GM21825 (cell line): ENCODE data around the gene KRT28.
"Not testable (repeated sequence)": the region's sequence is repeated elsewhere in the genome, so short reads cannot be mapped to it uniquely, and the experiment has no call there.

Experiments used
- ATAC-seq: cut with Tn5 transposase; IDR thresholded peaks from one replicate; pipeline ENCODE4 v1.9.1; 2021; ENCODE audit warnings: mild to moderate bottlenecking, moderate library complexity; ENCODE audit not compliant: unreplicated experiment

The KRT28 gene

DNA sequence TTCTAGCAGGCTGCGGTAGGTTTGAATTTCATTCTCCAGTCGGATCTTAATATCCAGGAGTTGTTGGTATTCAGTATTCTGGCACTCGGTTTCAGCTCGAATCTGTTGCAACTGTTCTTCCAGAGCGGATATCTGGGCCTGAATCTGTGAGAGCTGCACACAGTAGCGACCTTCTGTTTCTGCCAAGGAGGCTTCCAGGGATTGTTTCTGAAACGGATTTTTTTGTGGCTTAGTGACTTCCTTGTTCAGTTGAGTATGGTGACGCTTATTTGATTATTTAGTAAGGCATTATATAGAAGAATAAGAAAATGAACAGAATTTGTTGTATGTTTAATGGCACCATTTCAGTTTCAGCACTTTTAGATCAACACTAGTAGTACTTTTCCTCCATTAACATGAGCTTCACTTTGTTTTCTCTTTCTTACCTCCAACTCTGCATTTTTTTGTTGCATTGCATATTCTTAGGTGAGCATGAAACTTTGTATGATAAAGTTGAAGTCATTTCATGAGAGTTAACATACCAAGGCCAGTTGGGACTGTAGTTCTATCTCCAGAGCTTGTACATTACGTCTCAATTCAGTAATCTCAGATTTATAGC is 19.9 kb upstream of the KRT28 start:
- ATAC-seq = no peak

DNA sequence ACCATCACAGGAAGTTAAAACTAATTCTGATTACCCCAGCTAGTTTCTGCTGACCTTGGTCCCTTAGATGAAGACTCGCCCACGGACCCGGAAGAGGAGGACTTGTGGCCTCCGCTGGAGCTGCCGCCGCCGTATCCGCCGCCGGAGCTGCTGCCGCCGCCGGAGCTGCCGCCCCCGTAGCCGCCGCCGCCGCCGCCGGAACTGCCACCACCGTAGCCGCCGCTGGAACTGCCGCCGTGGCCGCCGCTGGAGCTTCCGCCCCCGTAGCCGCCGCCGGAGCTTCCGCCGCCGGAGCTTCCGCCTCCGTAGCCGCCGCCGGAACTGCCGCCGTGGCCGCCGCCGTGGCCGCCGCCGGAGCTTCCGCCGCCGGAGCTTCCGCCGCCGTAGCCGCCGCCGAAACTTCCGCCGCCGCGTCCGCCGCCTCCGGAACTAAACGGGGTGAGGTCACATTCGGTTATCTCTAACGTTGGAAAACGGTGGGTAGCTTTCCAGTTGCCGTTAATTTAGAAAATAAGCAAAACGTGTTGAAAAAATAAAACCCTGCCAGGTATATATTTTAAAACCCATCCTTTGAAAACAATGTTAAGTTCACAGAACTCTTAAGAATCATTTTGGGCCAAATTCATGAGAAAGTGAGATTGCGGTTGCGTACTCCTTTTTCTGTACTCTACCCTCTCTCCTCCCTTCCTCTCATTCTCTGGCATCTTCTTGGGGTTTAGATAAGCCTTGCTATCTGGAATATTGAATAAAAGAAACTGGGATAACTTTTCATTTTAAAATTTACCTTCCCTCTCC is 19.2 kb upstream of the KRT28 start:
- peak; percentile 72 for ATAC-seq

DNA sequence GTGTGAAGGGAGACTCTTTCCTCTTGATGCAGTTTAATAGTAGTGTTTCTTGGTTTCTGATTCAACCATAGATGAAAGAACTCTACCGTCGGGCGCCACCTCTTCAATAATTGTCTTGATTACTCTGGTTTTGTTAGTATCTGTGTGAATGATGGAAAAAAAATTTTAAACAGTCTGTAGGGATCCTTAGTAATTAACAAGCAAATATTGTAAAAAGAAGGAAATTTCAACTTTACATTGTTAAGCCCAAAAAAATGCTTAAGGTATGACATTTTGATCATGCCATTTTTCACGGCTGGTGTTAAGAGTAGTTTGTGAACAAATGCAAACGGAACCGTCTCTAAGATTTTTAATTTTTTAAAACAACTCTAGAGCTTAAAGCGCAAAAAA is 18.6 kb upstream of the KRT28 start:
- ATAC-seq = no peak

DNA sequence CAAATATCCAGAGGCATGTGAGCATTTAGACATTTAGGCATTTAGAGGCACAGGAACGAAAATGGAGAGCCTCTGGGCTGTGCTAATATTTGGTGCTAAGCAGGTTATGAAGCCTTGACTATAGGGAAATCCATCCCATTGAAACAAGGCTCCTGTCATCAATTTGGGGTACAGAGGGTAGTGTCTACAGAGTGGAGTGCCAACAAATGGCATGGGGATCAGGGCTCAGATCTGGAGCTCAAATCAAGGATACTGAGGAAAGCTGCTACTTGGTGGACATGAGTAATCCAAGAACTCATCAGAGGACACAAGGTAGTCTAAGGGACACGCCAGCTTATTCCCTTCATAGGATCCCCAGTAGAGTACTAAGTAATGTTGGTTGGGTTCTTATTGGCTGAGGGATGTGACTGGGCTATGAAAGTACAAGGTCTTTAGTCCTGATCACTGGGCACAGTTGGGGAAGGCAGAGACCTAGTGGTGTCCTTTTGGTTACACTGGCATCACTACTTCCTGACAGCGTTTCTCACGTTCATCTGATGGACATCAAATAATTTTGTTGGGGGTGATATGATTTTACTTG is 17.4 kb upstream of the KRT28 start:
- no peak for ATAC-seq

DNA sequence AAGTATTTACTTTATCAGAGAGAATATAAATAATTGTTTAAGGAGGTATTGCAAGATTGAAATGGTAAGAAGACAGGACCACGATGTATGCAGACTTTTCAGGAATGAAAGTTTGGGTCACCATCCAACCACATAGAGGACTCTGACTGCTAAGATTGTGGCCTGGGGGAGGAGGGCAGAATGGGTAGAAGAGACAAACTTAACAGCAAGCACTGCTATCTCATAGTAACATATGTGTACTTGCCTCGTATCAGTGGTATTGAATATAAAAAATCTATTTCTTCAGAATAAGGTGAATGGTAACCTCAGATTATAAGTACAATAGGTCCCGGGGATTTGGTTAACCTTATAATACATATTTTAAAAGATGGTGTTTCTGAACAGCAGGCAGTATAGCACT is 16.8 kb upstream of the KRT28 start:
- no peak for ATAC-seq

DNA sequence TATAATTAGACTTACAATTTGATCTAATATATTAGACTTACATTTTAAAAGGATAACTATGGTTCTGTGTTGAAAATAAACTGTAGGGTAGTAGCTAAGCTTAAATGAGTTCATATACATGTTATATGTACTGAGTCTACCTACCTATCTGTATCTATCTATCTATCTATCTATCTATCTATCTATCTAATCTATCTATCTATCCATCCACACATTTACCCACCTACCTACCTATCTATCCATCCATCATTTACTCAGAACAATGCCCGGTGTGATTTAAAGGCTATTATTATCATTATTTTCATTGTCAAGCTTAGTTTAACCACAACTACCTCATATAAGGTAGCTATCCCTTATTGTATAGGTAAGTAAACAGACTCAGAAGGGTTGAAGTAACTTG is 15.6 kb upstream of the KRT28 start:
- no peak for ATAC-seq

DNA sequence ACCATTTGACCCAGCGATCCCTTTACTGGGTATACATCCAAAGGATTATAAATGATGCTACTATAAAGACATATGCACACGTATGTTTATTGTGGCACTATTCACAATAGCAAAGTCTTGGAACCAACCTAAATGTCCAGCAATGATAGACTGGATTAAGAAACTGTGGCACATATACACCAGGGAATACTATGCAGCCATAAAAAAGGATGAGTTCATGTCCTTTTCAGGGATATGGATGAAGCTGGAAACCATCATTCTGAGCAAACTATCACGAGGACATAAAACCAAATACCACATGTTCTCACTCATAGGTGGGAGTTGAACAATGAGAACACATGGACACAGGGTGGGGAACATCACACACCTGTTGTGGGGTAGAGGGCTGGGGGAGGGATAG is 14.9 kb upstream of the KRT28 start:
- ATAC-seq = not testable (repeated sequence)

DNA sequence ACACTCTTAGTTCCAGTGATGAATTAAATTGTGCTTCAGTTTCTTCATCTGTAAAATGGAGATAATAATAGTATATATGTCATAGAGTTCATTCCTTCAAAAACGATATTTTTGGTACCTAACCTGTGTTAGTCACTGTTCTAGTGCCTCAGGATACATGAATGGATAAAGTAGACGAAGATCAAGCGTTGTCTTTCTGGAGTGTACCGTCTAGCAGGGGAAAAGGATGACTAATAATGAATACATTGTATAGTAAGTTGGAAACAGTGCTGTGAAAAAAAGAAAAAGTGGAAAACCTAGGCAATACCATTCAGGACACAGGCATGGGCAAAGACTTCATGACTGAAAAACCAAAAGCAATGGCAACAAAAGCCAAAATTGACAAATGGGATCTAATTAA is 14.0 kb upstream of the KRT28 start:
- no peak for ATAC-seq

DNA sequence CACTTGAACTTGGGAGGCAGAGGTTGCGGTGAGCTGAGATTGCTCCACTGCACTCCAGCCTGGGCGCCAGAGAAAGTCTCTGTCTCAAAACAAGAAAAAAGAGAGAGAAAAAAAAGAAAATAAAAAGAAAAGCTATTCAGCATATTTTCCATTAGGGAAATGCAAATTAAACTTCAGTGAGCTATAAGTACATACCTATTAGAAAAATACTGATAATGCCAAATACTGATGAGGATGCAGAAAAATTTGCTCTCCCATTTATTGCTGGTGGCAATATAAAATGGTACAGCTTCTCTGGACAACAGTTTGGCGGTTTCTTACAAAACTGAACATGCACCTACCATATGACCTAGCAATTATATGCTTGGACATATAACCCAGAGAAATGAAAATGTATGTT is 12.9 kb upstream of the KRT28 start:
- no peak for ATAC-seq

DNA sequence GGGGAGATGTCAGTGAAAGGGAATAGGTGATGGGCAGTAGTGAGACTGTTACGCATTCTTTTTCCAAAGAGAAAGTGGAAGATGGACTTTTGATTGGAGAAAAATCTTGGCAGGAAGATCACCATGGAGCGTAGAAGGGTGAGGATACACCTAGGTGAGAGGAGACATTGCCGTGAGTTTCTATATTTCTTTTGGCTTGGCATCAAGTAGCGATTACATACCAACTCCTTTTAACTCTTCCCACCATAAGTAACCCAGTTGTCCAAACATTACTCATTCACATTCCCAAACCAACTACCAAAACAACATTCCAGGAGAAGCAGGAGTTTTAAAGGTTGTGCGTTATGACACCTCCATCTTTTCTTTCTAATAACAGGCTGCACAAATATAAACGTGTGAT is 10.7 kb upstream of the KRT28 start:
- ATAC-seq = no peak

DNA sequence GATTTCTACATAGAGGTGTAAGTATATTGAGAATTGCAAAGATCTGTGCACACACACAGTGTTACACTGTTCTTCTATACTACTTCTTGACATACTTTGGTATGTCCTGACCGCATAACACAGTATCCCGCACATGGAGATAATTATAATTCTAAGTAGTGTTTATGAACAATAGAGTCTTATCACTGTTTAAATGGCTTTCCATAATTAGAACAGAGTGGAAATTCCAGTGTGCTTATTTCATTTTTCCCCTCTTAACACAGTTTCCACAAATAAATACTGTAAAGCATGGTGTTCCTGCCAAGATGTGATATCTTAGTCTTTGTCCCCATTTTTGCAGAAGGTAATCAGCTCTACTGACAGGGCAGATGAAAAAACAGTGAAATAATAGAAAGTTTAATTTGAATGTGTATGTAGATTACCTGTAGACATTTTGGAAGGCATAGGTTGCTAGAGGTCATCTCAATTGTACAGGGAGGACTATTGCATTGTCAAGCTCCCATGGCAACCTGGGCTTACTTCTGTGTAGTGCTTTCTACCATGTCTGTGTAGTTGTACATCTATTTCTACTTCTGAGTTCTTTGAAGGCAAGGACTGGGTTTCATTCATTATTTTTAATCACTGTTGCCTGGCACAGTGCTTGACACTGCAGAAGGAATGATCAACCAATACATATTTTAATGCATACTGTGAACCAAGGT is 10.1 kb upstream of the KRT28 start:
- no peak for ATAC-seq

DNA sequence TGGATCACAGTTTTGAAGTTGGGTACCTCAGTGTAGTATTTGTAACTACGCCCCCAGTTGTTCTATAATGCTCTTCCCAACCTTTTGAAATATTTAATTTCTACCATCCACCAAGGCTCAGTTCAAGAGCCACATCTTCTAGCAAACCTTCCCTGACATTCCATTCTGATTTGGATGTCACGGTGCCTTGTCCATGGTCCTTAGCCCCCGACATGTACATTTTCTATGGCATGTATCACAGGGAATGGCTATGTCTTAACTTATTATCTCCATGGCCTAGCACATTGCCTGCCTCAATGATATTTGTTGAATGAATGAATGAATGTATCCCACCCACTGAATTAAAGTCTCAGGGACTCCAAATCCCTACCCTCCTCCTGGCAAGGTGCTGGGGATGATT is 6.4 kb upstream of the KRT28 start:
- ATAC-seq = no peak

DNA sequence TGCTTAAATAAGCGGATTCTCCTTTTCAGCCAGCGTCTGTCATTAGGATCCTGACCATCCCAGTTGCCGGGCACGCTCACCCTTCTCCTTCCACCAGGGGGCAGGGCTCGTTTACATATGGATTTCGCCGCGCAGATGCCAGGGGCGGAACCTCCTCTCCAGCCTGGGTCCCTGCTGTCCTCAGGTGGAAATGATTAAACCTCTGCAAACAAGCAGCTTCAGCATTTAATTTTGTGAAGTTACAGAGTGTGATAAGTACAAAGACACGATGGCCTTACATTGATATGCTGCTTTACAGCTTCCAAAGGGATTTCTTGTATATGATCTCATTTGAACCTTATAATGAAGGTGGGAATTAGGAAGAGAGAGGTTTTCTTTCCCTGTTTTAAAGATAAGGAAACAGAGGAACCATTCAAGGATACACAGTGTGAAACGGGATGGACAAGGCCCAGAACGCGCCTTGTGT is 3.9 kb upstream of the KRT28 start:
- ATAC-seq = no peak

DNA sequence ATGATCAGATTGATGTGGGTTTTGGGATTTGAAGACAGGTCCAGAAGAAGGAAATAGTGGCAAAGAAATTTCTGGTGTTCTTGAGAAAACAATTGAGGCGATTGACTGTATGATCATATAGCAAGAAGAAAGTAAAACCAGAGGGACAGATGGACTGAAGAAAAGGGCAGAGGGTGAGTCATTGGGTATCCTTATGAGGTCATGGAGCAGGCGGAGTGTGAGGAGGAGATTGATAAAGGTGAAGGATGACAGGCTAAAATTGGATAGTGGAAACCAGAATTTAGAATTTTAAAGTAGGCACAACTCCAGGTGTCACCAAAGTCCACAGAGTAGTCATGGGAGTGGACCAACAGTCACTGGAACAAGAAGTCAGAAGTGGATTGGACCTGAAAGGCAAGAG is 1.4 kb upstream of the KRT28 start:
- no peak for ATAC-seq

DNA sequence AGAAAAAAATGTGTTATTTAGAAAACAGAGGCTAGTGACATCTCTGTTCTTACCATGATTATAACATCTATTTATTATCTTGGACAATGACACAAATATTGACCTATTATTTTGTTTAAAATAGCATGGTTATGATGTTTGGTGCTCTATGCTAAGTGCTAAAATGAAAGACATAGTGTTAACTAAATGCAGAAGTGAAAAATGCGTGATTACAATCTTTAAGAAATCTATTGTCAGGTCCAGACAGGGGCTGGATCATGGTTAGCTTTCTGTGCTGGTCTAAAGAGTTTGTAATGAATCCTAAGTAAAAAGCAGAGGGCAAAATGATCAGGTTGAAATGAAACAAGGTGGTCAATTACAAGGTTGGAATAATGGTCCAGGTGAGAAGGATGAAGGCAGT is 622 bp upstream of the KRT28 start:
- no peak for ATAC-seq

DNA sequence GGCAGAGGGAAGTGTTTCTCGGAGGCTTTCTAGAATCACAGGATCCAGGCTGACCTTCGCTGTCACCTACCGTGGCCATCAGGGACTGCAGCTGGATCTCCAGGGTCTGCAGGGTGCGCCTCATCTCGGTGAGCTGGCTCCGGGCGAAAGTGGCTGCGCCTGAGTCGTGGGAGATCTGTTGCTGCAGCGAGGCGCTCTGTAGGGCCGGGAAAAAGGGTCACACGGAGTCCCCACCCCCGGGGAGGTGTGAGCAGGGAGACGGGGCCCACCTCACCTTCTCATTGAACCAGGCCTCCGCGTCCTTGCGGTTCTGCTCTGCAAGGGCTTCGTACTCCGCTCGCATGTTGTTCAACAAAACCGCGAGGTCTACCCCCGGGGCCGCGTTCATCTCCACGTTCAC is 2.9 kb downstream of the KRT28 start:
- no peak for ATAC-seq

DNA sequence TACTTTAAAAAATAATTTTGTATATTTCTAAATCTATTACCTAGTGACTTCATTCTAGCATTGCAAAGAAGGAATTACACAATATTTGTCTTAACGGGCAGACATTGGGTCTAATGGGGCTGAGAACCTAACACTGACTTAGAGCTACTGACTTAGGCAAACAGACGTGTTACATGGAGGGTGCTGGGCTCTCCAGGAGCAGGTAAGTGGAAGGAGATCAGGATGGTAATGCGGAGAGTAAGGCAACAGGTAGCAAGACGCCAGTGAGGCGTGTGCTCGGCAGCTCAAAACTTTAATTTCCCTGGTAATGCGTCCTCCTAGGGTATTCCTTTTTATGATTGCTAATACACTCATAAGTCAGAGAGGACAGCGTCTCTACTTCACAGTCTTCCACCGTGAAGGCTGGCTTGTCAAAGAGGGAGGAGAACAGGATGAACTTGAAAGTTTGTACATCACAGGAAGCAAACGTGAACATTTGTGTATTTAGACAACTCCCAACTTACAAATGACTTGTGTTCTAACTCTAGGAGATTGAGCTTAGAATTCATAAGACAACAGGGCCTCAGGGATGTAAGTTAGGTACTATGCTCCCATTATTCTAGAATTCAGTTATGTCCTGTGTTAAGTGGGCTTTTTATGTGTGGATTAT is 4.6 kb downstream of the KRT28 start:
- no peak for ATAC-seq

DNA sequence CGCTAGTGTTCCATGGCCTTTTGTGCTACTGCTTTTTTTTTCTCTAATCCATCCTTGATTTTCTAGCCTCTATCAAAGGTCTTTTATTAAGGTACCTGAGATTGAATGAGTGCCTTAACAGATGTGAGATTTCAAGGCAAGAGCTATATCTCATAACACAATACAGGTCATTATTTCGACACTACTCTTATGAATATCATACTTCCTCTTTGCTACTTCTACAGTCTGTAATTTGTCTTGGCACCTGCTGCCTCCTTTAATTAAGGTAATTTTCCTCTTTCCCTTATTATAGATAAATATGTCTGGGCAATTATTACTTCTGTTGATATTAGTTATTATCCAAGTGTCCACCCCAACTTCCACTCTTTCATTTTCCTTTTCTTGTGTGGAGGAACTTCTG is 5.3 kb downstream of the KRT28 start:
- ATAC-seq = no peak

DNA sequence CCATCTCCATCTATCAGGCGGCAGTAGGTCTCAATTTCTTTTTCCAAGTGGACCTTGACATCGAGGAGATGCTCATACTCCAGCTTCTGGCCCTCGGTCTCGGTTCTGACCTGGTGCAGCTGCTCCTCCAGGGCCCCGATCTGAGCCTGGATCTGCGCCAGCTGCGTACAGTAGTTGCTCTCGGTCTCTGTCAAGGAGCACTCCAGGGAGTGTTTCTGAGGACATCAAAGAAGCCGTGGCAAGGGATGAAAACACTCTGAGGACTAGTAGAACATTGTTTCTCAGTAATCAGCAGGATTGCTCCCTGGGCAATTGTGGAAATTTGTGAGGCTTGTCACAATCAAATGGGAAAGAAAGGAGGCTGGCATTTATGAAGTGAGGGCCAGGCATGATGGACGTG is 5.9 kb downstream of the KRT28 start:
- no peak for ATAC-seq

DNA sequence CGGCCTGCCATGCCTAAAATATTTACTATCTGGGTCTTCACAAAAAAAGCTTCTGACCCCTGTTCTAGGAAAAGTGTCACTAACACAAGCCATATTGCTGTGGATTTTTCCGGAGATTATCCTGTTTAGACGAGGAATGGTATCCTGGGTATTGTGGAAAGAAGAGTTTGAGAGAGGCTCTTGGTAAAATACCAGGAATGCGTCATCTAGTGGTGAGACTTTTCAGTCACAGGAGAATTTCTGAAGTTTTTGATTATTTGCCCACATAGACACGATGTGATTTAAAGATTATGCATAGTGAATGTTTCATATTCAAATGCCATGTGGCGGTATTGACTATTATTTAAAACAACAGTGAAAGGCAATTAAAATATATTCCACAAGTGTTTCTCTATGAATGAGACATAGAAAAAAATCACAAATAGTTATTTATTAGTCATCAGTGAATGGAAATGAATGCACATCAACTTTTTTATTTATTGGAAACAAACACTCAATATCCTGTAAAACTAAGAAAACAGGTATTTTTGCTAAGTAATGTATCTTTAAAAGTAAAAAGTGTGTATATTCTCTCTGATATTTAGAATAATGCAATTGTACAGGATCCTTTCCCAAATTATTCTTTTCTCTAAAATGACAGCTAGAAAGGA is 7.8 kb downstream of the KRT28 start:
- ATAC-seq = no peak

DNA sequence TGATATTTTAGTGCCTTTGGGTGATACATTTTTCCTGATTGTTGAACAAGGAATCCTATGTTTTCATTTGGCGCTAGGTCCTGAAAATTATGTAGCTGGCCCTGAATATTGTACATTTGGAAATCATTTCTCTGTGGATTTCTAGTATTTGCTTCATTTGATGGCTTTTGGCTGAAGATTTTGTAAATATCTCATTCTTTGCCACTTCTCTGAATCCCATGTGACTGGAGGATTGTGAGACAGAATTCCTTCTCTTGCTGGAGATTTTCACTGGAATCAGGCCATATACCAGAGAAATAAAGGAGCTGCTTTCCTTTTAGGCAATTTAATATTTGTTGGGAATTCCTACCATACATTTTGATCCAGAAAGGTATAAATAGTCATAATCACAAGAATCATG is 8.6 kb downstream of the KRT28 start:
- no peak for ATAC-seq
